T-helper 9 cell (primary cell): ENCODE results near the gene NXPH4.

Experiments used
- DNase-seq: peaks from one replicate; pipeline ENCODE4 v3.0.0-alpha.2; 2020

The NXPH4 gene

DNA sequence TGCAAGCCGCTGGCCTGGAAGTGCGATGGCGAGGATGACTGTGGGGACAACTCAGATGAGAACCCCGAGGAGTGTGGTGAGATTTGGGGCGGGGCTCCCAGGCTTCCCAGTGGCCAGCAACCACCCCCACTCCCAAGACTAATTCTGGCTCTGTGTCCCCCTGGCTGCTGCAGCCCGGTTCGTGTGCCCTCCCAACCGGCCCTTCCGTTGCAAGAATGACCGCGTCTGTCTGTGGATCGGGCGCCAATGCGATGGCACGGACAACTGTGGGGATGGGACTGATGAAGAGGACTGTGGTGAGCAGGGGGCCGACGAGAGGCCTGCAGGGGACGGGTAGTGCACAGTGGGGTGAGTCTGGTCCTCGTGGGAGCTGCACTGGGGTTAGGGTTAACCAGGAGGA lies 12.1 kb upstream of the NXPH4 start:
- DNase-seq, result no peak

DNA sequence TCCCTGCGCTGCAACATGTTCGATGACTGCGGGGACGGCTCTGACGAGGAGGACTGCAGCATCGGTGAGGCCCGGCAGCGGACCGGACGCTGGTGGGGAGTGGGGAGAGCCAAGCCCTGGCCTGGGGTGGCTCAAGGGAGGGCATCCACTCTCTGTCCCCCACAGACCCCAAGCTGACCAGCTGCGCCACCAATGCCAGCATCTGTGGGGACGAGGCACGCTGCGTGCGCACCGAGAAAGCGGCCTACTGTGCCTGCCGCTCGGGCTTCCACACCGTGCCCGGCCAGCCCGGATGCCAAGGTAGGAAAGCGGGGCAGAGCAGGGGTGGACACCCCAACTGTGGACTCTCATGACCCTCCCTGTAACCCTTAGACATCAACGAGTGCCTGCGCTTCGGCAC lies 11.4 kb upstream of the NXPH4 start:
- no peak for DNase-seq

DNA sequence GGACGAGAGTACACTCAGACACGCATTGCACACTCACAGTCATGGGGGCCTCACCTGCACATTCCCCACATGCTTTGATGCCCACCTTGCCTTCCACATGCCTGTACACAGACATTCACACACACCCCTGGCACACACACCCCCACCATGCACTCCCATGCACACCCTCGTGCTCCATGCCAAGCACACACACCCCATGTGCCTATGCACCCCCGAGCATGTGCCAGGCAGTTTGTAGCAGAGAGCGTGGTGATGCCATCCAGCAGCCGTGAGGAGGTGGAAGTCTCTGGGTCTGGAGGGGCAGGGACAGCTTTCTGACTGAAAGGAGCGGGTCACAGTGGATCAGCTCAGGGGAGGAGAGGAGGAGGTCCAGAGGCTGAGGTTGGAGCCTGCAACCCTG lies 10.7 kb upstream of the NXPH4 start:
- DNase-seq, result no peak

DNA sequence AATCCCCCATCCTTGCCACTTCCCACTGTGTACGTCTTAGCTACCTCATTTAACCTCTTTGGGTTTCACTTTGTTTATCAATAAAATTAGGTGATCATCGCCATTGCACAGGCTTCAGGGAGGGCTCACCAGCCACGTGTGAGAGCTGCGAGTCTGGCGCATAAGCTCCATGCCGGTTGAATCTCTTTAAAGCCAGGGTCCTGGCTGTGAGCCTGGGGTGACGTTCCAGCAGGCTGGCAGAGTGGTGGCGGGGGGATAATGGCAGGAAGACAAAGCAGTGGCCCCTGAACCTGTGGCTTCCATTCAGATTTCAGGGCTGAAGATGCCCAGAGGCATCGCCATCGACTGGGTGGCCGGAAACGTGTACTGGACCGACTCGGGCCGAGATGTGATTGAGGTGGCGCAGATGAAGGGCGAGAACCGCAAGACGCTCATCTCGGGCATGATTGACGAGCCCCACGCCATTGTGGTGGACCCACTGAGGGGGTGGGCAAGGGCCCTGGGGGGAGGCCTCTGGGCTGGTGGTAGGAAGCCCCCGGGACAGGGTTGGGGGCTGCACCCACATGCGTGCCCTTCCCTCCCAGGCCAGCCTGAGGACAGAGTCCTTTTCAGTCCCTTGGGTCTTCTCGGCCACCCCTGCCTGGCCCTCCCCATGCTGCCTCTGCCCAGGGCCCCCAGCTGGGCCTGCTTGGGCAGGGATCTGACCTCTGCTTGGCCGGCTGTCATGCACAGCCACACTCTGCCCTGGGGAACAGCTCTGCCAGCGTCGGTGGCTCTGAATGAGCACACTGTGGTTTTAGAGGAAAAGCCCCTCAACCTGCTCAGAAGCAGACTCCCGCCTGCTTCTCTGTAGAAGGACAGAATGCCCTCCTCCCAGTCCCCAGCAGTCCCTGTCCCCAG lies 8.6 kb upstream of the NXPH4 start:
- no peak for DNase-seq

DNA sequence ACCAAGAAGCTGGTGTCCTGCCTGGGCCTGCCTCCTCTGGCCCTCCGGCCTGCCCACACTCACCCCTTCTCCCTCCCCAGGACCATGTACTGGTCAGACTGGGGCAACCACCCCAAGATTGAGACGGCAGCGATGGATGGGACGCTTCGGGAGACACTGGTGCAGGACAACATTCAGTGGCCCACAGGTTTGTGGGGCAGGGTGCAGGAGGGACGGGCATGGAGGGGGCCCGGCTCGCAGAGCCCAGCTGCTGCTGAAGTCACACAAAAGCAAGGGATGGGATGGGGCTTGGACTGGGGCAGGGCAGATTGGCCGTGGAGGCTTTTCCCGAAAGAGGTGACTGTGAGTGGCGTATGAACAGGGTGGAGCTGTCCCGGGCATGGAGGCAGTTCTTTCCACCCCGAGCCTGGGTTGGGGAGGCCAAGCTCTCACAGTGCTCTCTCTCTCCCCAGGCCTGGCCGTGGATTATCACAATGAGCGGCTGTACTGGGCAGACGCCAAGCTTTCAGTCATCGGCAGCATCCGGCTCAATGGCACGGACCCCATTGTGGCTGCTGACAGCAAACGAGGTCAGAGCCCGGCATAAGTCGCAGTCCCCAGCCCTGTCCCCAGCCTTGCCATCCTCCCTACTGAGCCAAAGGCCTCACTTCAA lies 7.8 kb upstream of the NXPH4 start:
- no peak for DNase-seq

DNA sequence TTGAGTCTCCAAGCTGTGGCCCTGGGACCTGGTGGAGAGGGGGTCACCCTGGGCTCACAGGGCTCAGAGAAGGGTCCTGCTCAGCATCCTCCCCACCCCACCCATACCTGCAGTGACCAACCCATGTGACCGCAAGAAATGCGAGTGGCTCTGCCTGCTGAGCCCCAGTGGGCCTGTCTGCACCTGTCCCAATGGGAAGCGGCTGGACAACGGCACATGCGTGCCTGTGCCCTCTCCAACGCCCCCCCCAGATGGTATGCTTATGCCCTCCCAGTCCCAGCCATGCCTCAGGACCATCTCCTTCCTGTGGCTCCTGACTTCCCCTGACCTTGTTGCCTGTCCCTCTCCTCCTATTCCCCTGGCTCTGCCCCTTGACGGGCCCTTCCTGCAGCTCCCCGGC lies 6.7 kb upstream of the NXPH4 start:
- no peak for DNase-seq

DNA sequence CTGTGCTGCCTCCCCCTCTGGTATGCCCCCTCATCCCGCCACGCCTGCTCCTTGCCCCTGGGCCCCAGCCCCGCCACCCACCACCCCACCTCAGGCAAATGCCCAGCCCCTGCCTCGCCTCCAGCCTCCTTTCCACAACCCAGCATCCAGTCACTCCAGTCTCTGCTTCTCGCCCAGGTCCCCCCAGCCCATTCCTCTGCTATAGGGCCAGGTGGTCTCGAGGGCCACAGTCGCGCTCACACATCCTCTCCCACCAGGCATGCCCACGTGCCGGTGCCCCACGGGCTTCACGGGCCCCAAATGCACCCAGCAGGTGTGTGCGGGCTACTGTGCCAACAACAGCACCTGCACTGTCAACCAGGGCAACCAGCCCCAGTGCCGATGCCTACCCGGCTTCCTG lies 6.1 kb upstream of the NXPH4 start:
- no peak for DNase-seq

DNA sequence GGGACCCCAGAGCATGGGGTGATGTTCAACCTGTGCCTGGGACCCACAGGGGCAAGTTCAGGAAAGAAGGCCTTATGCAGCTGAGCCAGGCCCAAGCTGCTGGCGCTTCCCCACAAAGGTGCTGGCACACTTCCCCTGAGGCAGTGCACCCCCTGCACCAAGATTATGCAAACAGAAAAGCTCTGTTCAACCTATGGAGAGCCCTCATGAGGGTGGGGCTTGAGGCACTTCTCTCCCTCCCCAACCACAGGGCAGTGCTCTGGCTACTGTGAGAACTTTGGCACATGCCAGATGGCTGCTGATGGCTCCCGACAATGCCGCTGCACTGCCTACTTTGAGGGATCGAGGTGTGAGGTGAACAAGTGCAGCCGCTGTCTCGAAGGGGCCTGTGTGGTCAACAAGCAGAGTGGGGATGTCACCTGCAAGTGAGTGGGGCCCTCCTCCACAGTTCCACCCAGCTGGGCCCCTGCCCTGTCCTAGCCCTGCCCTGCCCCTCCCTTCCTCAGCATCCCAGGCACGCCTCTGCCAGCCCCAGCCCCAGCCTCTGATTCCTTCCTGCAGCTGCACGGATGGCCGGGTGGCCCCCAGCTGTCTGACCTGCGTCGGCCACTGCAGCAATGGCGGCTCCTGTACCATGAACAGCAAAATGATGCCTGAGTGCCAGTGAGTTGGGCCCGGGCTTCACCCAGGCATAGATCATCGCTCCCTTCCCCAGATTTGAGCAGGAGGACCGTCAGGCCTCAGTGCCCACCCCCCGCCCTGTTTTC lies 5.5 kb upstream of the NXPH4 start:
- DNase-seq, result no peak

DNA sequence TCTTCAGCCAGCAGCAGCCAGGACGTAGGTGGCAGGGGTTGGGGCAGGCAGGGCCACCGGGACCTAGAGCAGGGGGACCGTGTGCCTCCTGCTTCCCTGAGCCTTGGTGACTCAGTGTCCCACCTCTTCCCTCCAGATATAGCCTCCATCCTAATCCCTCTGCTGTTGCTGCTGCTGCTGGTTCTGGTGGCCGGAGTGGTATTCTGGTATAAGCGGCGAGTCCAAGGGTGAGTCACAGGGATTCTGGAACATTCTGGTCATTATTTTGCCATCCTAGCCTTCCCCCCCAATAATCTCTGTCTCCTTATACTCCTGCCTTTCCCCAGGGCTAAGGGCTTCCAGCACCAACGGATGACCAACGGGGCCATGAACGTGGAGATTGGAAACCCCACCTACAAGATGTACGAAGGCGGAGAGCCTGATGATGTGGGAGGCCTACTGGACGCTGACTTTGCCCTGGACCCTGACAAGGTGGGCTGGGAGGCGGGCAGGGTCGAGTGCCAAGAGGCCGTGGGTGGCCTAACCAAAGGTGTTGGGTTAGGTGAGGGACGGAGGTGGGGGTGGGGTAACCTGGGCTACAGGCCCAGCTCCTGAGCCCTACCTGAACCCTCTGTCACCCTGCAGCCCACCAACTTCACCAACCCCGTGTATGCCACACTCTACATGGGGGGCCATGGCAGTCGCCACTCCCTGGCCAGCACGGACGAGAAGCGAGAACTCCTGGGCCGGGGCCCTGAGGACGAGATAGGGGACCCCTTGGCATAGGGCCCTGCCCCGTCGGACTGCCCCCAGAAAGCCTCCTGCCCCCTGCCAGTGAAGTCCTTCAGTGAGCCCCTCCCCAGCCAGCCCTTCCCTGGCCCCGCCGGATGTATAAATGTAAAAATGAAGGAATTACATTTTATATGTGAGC lies 4.5 kb upstream of the NXPH4 start:
- DNase-seq, result no peak

DNA sequence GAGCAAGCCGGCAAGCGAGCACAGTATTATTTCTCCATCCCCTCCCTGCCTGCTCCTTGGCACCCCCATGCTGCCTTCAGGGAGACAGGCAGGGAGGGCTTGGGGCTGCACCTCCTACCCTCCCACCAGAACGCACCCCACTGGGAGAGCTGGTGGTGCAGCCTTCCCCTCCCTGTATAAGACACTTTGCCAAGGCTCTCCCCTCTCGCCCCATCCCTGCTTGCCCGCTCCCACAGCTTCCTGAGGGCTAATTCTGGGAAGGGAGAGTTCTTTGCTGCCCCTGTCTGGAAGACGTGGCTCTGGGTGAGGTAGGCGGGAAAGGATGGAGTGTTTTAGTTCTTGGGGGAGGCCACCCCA lies 3.9 kb upstream of the NXPH4 start:
- DNase-seq, result no peak

DNA sequence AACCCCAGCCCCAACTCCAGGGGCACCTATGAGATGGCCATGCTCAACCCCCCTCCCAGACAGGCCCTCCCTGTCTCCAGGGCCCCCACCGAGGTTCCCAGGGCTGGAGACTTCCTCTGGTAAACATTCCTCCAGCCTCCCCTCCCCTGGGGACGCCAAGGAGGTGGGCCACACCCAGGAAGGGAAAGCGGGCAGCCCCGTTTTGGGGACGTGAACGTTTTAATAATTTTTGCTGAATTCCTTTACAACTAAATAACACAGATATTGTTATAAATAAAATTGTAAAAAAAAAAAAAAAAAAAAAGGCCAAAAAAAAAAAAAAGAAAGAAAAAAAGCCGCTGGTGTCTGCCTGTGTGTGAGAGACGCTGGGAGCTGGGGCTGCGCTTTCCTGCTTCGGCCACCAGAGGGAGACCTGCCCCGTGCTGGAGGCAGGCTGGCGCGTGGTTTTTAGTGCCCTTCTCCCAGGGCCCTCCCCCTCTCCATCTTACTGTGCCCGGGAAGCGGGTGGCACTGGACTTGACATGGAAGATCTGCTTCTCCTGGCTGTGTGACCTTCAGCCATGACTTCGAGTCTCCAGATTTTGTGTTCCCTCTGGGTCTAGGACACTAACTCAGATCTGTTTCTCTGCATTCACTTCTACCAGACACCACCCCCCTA lies 3.4 kb upstream of the NXPH4 start:
- peak; percentile 83 for DNase-seq

DNA sequence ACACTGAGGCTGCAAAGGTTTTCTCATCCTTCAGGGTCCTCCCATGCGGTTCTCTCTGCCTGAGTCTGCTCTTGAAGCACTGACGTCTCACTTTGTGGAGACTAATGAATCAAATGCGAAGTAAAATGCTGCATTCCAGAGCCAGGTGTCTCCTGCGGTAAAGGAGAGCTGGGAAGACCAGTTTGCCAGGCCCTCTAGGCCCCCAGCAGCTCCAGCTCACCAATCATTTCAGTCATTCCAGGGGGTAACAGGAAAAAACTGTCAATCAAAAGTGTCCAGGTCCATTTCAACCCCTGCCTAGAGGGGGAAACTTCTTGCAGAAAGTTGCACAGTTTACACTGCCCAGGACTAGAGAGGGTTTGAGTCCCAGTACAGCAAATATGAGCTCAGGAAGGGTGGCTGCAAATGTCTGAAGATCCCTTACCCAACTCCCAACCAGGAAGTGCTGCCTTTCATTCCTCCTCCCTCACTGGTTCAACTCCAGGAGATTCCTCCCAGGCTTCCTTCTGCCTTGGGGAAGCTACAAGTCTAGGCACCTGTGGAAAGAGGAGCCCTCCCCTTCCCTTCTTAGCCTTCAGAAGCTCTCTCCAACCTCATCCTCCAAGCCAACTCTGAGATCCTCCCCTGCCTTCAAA lies 2.7 kb upstream of the NXPH4 start:
- DNase-seq, result no peak

DNA sequence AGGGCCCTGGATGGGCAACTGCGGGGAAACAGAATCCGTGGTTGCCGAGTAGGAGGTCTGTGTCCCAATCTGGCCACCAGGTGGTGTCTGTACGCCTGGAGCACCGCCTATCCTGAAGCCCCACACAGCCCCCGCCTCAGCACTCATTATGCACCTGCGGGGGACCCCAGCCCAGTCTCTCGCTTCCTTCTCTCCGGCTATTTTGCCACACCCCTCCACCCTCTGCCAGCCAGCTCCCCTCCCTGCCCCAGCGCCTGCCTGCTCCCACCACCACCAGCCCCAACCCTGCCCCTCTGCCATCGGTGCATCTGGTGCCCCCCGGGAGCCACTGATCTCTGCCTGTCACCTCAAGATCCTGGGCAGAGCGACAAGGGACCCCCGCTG lies 2.2 kb upstream of the NXPH4 start:
- peak; percentile 61 for DNase-seq

DNA sequence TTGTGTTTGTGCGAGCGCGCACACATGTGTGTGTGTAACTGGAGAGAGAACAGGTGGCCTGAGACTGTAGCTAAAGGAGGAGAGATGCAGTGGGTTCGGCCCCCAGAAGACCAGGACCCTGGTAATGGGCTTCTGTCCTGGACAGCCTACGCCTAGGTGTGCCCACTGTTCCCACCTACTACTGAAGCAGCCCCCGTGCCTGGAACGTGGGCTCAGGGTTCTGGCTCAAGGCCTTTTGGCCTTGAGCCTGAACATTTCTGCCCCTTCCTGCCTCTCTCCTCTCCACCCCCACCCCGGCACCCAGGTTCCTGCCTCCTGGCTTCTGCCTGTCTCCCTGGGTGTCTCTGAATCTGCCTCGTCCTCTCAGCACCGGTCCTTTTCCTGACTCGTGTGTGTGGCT lies 1.5 kb upstream of the NXPH4 start:
- no peak for DNase-seq

DNA sequence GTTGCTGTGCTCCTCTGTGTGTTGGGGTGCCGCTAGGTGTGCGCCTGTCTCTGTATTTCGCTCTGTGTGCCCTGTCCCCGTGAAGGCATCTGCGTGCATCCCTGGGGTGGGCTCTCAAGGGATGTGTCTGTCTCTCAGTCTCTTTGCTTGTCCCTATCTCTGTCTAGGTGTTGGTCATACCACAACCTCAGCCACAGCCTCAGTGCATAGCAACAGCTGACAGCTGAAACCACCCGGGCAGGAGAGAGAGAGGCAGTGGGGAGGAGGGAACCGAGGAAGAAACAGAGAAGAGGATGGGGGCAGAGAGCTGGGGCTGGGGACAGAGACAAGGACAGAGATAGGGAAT lies 953 bp upstream of the NXPH4 start:
- no peak for DNase-seq

DNA sequence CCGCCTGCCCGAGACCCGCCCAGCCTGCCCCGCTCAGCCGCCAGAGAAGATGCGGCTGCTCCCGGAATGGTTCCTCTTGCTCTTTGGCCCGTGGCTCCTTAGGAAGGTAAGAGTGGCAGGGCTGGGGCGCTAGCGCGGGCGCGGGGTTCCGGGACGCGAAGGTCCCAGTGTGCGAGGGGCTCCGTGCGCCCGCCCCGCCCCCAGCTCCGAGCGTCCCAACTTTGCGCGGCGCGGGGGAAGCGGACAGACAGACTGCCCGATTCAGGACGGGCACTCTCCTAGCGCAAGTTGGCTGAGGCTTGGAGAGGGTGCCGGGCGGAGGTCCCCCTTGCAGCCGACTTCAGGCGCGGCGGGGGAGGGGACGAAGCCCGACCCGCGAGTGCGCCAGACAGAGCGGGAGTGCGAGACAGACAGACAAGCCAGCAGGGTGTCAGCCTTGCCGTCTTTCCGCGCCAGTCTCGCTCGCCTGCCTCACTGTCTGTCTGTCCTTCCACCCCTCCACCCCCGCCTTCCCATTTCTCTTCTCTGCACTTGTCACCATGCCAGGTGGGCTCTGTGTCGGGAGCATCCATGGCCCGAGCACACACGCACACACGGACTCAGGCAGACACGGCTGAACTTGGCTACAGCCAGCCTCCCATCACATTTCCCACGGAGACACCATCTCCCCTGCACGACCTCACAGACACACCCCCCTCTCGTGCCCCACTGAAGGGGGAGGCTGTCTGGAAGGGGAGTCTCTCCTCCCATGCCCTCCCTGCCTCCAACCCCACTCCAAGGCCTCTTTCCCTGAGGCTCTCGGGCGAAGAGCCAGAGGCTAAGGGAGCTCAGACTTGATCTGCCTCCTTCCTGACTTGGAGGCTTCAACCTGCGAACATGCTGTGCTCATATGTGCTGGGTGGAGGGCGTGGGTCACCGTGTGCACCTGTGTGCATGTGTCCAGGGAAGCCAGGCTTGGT lies 606 bp downstream of the NXPH4 start:
- DNase-seq, result peak; percentile 23

DNA sequence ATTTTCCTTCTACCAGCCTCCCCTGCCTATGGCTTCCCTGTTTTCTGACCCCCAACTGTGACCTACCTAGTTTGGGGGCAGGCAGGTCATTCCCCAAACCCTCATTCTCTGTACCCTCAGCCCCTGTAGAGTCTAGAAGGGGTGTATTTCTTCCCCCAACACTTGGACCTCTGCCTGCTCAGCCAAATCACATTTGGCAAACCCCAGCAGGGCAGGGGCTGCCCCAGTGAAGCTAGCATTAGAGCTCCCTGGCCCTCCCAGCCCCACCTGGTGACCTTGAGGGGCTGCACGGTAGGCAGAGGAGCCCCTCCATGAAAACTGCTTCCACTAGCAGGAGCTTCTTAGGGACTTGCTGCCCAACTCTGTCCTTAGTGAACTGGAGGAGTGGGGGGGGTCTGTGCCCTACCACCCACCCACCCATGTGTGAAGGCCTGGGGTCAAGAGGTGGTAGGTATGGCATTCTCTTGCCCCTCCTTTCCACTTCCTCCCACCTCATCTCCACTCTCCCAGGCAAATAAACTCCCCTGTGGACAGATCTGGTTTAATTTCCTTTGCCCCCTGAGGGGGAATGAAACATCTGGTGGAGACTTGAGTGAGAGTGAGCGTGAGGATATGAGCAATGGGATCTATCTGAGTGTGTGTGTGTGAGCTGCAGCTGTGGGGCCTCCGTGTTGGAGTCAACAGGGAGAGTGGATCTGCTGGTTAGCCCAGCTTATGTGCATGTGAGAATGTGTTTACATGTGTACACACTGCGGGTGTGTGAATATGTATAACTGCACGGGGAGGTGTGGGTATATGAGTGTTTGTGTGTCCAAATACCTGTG lies 1.6 kb downstream of the NXPH4 start:
- DNase-seq, result no peak

DNA sequence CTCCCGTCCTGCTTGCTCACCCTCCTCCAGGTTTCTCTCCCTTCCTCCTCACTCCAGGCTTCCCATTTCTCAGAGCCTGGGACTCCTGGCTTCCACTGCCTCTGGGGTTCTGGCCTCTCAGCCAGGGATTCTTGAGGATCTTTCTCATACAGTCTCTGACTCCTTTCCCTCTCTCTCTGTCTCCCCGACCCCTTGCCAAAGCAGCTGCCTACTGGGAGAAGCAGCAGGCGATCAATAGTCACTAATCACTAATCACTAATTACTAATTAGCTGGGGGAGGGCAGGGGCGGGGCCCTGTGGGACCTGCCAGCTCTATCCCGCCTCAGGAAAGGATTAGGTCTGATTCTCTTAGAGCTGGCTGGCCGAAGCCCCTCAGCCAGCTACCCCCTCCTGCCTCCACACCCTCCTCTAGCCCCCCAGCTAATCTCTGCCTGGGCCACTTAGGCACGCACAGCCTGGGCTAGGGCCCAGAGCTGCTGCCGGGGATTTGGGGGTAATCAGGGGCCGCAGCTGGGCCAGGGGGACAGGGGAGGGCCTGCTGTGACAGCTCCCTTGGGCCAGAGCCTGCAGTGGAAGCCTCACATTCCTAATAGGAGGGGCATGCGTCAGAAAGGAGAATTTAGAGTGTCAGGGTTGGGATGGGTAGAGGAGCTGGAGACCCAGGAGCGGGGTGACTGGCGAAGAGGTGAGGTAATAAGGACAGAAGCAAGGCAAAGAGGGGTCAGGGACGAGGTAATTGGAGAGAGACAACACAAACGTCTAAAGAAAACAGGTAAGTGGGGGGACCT lies 2.8 kb downstream of the NXPH4 start:
- DNase-seq, result no peak
